Forelimb muscle (tissue), 1 donor: ENCODE data around the gene PLAGL2. TPM values are rescaled to one million over a fixed set of nuclear protein-coding genes. Genes with fewer than 3 reads are reported as not detected.
"Not testable (repeated sequence)": the region's sequence is repeated elsewhere in the genome, so short reads cannot be mapped to it uniquely, and the experiment has no call there.

ENCODE experiments used
- DNase-seq: peaks from one replicate; pipeline ENCODE4 v3.0.0-alpha.2; 2013; ENCODE audit warnings: low read depth
- polyA plus RNA-seq: library from polyadenylated mRNA; unstranded; fragments of 120-200 nt; gene quantifications from one replicate; pipeline ENCODE4 v1.2.1, GENCODE V29; 2013; ENCODE audit not compliant: insufficient read length

PLAGL2 gene, protein sequence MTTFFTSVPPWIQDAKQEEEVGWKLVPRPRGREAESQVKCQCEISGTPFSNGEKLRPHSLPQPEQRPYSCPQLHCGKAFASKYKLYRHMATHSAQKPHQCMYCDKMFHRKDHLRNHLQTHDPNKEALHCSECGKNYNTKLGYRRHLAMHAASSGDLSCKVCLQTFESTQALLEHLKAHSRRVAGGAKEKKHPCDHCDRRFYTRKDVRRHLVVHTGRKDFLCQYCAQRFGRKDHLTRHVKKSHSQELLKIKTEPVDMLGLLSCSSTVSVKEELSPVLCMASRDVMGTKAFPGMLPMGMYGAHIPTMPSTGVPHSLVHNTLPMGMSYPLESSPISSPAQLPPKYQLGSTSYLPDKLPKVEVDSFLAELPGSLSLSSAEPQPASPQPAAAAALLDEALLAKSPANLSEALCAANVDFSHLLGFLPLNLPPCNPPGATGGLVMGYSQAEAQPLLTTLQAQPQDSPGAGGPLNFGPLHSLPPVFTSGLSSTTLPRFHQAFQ
- 9.8 TPM for polyA plus RNA-seq

GRCh38 chr20:32207626-32208498 lies at the start of gene PLAGL2, which contains the start of gene POFUT1:
PLAGL2 (minus strand) TSS chr20:32207743; CDS start chr20:32202178, 5,565 bp downstream.
POFUT1 (plus strand) TSS chr20:32207880; CDS start chr20:32207942, 62 bp downstream.
- peak; percentile 70 for DNase-seq

DNA sequence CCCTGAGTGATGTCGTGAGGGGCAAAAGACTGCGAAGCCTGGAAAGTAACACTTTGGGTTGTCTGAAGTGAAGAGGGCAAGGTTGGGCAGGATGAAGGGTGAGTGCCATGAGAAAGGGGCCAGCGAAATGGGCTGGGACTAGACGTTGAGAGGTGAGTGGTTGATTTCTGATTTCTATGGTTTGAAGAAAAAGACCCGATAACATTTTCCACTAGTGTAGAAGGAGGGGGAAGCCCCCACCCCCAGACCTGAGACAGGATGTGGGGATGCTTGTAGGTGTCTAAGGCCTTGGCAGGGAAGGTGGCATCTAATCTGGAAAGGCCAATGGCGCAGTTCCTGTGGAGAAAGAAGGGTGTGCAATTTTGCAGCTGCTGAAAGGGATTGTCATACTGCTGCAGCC lies 44.6 kb upstream of the PLAGL2 start:
- no peak for DNase-seq

DNA sequence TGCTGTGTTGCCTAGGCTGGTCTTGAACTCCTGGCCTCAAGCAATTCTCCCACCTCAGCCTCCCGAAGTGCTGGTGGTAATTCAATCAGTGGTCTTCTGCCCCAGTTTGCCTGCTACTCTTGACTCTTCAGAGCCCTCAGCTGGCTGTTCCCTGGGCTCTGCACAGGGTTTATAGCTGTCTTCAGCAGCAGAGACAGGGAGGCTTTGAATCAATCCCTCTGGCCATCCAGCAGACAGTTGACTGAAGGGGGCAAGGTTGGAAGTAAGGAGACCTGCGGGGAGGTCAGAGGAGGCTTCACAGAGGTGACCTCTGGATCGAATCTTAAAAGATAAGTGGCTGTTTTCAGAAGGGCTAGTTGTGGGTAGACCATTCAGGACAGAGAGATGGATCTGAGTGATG lies 43.9 kb upstream of the PLAGL2 start:
- no peak for DNase-seq

GRCh38 chr20:32249030-32249738 lies 41.6 kb upstream of the PLAGL2 start:
- DNase-seq, result no peak

DNA sequence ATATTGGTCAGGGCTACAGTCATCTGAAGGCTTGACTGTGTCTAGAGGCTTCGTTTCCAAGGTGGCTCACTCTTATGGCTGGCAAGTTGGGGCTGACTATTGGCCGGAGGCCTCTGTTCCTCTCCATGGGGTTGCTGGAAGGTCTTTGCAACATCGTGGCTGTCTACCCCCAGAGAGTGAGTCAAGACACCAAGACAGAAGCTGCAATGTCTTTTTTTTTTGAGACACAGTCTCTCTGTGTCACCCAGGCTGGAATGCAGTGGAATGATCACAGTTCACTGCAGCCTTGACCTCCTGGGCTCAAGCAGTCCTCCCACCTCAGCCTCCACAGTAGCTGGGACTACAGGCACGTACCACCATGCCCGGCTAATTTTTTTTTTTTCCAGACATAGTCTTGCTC lies 40.5 kb upstream of the PLAGL2 start:
- no peak for DNase-seq

DNA sequence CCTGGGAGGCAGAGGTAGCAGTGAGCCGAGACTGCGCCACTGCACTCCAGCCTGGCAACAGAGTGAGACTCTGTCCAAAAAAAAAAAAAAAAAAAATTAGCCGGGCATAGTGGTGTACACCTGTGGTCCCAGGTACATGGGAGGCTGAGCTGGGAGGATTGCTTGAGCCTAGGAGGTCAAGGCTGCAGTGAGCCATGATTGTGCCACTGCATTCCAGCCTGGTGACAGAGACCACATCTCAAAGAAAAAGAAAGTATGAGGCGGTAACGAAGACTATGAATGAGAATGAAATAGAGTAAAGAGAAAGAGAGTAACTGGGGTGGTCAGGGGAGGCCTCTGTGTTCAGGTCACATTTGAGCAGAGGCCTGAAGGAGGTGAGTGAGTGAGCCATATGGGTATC lies 38.7 kb upstream of the PLAGL2 start:
- DNase-seq, result not testable (repeated sequence)

- DNase-seq, result no peak
Observed at GRCh38 chr20:32244959-32245358, 37.4 kb upstream of the PLAGL2 start.

DNA sequence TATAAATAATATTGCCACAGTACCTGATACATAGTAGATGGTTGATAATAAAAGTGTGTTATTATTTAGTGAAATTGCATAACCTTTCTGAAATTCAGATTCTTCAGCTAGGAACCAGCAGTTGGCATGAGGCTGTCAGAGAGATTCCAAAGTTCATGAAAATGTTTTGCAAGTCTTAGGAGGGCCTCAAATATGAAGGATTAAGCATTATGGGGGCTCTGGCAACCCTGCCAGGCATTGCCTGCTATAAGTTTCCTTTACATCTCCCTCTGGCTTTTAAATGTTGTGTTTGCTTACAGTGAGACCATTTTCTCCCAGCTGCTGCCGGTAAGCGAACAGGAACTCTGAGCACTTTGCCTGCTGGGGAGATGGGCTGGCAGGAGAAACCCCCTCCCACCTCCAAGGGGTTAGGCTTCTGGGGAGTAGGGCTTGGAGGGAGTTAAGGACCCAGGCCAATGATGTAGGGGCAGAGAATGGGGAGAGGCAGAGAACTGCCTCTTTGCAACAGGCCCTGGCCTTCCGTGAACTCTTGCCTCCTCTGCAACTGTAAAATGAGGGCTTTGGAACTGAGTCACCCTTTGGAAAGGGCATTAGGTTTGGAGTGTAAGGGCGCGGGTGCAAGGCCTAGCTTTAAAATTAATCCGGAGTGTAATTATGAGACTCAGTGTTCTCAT lies 36.7 kb upstream of the PLAGL2 start:
- DNase-seq, result no peak

GRCh38 chr20:32241807-32242206 lies 34.3 kb upstream of the PLAGL2 start:
- DNase-seq, result no peak

DNA sequence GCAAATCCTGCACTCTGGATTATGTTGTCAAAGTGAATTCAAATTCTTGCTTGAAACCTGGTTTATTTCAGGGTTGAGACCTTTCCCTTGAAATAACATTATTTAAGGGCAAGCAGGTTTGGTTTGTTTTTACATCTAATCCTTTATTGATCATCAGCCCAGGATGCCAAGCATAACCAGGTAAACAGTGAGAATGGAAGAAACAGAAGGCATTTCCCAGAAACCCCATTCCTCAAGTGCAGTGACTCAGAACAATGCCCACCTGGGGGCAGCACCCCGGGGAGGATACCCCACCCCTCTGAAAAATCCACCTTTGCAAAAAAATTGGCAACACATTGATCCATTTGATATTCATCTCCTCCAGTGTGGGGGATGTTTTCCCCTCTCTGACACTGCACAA lies 32.7 kb upstream of the PLAGL2 start:
- DNase-seq, result no peak

DNA sequence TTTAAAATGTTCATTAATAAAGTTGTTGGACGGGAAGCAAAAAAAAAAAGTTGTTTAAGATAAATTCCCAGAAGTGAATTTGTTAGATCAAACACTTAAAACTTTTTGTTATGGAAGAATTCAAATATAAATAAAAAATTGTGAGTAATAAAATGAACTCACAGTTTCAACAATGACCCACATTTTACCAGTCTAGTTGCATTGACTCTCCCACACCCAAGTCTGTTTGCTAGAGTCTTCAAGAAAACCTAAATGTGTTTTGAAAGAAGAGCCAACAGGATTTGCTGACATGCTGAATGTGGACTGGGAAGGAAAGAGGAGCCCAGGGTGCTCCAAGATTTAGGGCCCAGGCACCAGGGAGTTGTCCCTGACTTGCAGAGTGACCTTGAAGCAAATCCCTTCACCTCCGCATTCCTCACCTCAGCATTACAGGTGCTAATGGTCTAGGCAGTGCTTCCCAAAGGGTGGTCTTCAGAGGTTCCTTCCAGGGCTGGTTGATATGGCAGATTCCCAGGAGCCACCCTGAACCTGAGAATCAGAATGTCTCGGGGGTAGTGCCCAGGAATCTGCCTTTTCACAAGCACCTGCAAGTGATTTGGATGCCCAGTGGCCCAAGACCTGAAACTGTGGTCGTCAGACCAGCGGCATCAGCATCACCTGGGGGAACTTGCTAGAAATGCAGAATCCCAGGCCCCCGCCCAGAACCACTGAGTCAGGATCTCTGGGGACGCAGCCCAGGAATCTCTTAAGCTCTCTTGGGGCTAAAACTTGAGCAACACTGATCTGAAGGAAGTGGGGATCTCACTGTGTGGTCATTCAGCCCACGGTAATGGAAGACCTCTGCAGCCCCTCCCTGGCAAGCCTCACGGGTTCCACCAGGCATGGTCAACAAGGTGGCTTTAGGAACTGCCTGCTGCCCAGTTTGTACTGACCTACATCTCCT lies 31.2 kb upstream of the PLAGL2 start:
- no peak for DNase-seq

DNA sequence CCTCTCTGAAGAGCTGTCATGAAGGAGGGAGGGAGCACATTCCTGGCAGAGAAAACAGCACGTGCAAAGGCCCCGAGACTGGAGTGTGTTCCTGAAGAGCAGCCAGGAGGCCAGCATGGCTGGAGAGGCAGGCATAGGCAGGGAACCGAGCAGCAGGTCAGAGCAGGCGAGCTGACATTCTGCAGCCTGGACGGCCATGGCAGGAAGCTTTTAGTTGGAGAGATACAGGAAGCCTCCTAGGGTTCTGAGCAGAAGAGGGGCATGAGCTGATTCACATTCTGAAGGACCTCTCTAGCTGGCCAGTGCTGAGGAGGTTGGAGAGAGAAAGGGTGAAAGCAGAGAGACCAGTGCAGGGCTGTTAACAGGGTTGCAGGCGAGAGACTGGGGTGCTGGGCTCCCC lies 29.9 kb upstream of the PLAGL2 start:
- no peak for DNase-seq

GRCh38 chr20:32236819-32237218 lies 29.3 kb upstream of the PLAGL2 start:
- no peak for DNase-seq

- no peak for DNase-seq
Observed at GRCh38 chr20:32236048-32236533, 28.5 kb upstream of the PLAGL2 start.

GRCh38 chr20:32235331-32236047 lies 27.9 kb upstream of the PLAGL2 start:
- no peak for DNase-seq

GRCh38 chr20:32234135-32234808 lies 26.7 kb upstream of the PLAGL2 start:
- no peak for DNase-seq

DNA sequence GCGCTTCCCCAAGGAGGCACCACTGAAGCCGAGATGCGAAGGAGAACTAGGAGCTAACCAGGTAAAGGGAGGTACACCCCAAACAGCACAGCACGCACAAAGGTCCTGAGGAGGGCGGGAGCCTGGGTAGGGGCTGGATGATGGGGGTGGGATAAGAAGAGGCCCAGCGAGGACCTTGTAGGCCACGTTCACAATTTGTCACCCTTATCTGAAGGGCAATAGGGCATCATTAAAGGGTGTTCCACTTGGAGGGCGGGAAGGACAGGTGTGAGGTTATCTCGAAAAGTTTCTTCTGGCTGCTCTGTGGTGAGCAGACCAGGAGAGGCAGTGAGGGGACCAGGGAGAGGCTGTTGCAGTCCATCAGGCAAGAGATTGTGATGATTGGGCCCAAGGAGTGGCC lies 25.7 kb upstream of the PLAGL2 start:
- DNase-seq, result no peak

GRCh38 chr20:32232326-32232886 lies 24.9 kb upstream of the PLAGL2 start:
- DNase-seq, result no peak
